NCI-H226 (cell line): ENCODE measurements around the gene OPRM1.
"Not testable (repeated sequence)": the region's sequence is repeated elsewhere in the genome, so short reads cannot be mapped to it uniquely, and the experiment has no call there.

Source experiments
- DNase-seq: peaks from one replicate; pipeline ENCODE4 v3.0.0-alpha.2; 2015

OPRM1 gene

GRCh38 chr6:154156135-154156896 is 117.3 kb downstream of the OPRM1 start:
- DNase-seq, result no peak

- no peak for DNase-seq
These were observed 118.0 kb downstream of the OPRM1 start for GRCh38 chr6:154157082-154157481.

DNA sequence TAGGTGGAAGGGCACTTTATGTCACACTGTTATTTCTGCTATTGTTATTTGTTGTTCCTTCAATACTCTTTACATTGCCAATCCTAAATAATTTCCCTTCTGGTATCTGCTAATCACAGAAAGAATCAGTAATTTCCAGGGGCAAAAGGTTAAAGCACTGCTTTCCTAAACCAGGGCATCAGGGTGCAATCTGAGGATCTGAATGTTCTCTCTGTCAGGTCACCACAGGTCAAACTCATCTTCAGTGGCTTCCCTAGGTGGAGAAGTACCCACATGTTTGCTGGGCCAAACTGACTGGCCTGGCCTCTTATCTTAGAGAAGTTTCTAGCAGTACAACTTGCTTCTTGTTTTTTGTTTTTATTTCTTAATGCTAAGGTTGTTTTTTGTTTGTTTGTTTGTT is 118.7 kb downstream of the OPRM1 start:
- DNase-seq, result no peak

DNA sequence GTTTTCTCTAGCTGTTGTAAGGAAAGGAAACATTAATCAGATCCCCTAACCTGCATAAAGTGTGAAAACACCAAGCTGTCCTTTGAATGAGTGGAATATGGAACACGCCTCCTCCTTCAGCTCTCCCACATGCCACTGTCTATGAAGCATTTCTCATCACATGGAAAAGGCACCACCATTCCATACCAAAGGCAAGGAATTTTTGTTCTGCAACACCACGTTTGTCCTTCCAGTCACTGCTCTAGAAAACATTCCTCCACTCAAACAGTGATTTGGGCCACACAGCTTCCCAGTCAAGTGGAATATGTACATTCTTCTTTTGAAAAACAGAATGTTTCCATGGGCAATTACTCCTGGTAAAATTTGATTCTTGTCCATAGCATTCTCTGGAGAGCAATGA is 120.1 kb downstream of the OPRM1 start:
- DNase-seq, result no peak

GRCh38 chr6:154161689-154162088 is 122.6 kb downstream of the OPRM1 start:
- DNase-seq, result no peak

DNA sequence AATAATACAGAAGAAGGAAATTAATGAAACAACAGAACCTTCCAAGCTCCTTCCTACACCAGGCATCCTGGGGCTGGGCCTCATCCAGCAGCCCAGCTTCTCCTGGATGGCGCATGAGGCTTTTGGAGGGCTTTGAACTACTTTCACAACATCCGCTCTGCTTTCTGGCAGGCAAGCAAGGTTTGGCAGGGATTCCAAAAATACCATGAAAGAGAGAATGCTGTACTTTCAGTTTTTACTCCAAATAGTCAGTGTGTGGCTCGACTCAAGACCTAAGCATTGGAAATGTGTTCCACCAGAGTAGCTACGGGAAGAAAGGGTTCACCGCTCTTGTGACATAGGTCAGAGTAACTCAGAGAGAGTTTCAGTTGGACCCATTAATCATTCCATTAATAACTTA is 125.4 kb downstream of the OPRM1 start:
- DNase-seq, result peak; percentile 74

GRCh38 chr6:154165478-154165877 is 126.4 kb downstream of the OPRM1 start:
- no peak for DNase-seq

GRCh38 chr6:154166140-154166539 is 127.1 kb downstream of the OPRM1 start:
- DNase-seq, result no peak

DNA sequence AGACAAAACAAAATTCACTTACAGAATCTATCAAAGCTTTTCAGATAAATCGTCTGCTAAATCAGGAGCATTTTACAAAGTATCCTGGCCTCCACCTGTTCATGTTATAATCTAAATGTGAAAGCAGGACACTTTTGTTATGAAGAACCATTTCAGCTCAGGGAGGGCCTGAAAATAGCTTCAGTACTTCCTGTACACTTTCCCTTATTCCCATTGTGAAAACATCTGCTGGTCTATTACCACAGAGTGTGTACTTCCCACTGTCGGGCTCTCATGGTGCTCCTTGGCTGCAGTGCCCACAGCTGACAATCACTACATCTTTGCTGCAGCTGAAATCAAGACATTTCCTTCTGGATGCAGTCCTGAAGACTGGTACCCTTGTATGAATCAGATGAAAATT is 128.1 kb downstream of the OPRM1 start:
- no peak for DNase-seq

- no peak for DNase-seq
These were observed 130.3 kb downstream of the OPRM1 start for GRCh38 chr6:154169193-154169847.

DNA sequence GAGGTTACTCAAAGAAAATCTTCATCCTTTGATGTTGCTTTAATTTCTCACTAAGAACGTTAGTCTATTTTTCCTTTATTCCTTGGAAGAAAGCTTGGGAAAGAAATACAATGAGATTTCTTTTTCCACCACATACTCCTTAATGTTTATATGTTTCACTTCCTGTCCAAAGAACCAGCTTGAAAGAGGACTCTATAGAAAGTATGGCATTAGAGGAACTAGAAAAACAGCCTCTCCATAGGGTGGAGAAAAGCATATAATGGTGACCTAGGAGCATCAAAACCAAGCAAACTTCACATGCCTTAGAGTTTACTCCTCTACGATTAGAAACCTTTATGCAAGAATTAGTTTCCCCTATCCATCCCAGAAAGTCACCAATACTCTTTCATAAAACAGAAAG is 131.1 kb downstream of the OPRM1 start:
- DNase-seq, result no peak

DNA sequence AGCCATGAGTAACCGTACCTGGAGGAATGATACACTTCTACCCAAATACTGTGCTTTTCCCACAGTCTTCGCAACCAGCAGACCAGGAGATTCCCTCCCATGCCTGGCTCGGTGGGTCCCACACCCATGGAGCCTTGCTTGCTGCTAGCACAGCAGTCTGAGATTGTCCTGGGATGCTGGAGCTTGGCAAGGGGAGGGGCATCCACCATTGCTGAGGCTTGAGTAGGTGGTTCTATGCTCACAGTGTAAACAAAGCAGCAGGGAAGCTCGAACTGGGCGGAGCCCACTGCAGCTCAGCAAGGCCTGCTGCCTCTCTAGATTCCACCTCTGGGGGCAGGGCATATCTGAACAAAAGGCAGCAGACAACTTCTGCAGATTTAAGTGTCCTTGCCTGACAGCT is 133.4 kb downstream of the OPRM1 start:
- not testable (repeated sequence) for DNase-seq

DNA sequence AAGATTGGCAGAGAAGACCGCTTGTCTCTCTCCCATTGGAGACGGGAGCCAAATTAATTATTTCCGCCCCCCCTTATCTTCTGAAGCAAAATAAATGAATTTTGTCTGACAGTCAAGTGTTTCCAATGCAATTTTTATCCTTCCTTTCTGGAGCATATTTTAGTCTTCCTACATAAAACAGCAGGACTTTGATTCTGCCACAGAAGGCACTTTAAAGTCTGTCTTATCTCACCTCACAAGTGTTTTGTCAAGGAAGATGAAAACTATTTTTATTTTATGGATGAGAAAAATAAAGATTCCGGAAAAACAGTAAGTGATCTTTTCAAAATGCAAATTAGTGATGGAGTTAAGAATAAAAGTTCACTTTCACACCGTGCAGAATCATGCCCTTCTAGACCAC is 140.4 kb downstream of the OPRM1 start:
- no peak for DNase-seq

- DNase-seq, result no peak
These were observed 148.2 kb downstream of the OPRM1 start for GRCh38 chr6:154187203-154187602.

- DNase-seq, result no peak
These were observed 148.7 kb downstream of the OPRM1 start for GRCh38 chr6:154187714-154188113.

- no peak for DNase-seq
These were observed 157.4 kb downstream of the OPRM1 start for GRCh38 chr6:154196333-154196885.

GRCh38 chr6:154197196-154197860 is 158.3 kb downstream of the OPRM1 start:
- no peak for DNase-seq

GRCh38 chr6:154201688-154202087 is 162.6 kb downstream of the OPRM1 start:
- not testable (repeated sequence) for DNase-seq

- DNase-seq, result no peak
These were observed 163.3 kb downstream of the OPRM1 start for GRCh38 chr6:154202339-154202738.

DNA sequence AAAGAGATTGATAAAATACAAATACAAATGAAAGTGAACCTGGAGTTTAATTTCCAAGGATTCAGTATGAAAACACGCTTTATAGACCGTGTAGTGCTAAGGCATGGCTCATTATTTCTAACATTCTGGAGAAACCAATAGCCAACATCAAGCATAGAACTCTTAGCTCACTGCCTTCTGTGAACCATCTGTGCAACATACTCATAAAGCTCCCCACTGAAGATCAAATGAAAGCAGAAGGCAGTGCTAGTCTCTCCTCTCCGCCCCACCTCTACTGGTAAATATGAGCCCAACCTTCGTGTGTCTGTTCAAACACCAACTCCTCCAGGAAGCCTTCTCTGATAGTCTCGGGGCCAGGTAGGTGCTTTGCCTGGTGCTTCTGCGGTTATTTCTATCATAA is 163.9 kb downstream of the OPRM1 start:
- DNase-seq, result no peak

GRCh38 chr6:154206141-154206540 is 167.1 kb downstream of the OPRM1 start:
- no peak for DNase-seq

- no peak for DNase-seq
These were observed 168.0 kb downstream of the OPRM1 start for GRCh38 chr6:154206996-154207395.

DNA sequence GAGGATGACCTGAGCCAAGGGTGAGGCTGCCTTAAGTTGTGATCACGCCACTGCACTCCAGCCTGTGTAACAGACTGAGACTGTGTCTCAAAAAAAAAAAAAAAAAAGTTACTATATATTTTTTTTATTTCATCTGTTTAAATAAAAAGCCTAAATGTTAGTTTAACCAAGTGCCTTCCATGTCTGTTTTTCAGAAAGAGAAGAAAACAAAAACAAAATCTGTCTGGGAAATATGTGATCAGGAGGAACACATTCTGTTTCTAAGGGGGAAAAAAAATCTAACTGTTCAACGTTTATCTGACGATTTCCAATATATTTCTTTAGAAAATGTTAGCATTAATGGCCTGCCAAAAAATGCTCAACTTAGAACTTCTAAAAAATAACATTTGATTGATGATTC is 170.5 kb downstream of the OPRM1 start:
- DNase-seq, result no peak

DNA sequence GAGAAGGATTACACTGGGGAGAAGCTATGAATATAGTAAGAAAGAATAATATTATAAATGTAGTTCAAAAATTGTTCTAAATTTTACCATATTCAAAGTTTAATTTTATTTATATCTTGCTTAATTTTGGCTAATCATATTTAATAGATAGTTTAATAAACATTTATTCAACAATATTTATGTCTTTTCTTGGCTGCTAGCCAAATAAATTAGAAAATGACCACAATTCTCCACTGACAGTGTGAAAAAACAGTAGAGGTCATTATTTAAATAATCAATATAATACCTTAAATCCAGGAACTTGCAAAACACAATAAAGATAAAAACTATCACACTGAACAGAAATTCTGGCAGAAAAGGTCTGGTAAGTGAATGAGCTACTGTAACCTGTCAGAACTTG is 171.6 kb downstream of the OPRM1 start:
- no peak for DNase-seq
